DOHH2 (cell line): ENCODE measurements around the gene ESPL1.

Experiments
- EZH2phosphoT487 ChIP-seq: fragments of 200-600 bp; sonication (generic); IDR thresholded peaks from 2 replicates; pipeline ENCODE4 v1.6.1; 2017; ENCODE audit warnings: borderline replicate concordance, mild to moderate bottlenecking, antibody characterized with exemption, low read length, moderate library complexity, mixed read lengths
- TF ChIP-seq, protein P1 (sequence below): fragments of 200-600 bp; sonication (generic); IDR thresholded peaks from one replicate; pipeline ENCODE4 v1.5.1; 2014; ENCODE audit warnings: antibody characterized with exemption, mild to moderate bottlenecking, low read depth, low read length; ENCODE audit not compliant: poor library complexity, severe bottlenecking

DNA sequence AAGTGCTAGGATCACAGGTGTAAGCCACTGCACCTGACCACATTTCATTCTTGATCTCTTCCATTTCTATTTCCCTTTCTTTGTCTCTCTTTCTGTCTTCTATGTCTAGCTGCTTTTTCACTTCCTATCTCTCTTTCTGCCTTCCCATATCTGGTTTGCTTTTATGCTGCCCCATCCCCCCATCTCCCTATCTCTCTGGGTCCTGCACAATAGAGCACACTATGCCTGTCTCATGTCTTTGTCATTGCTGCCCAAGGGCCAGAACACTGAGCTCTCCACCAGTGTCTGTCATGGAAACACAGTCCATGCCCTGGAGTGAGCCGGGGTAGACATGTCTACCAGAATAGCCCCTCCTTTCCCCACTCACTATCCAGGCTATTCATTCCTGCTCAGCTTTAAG is 23.8 kb upstream of the ESPL1 start:
- TF ChIP-seq, protein P1, sequence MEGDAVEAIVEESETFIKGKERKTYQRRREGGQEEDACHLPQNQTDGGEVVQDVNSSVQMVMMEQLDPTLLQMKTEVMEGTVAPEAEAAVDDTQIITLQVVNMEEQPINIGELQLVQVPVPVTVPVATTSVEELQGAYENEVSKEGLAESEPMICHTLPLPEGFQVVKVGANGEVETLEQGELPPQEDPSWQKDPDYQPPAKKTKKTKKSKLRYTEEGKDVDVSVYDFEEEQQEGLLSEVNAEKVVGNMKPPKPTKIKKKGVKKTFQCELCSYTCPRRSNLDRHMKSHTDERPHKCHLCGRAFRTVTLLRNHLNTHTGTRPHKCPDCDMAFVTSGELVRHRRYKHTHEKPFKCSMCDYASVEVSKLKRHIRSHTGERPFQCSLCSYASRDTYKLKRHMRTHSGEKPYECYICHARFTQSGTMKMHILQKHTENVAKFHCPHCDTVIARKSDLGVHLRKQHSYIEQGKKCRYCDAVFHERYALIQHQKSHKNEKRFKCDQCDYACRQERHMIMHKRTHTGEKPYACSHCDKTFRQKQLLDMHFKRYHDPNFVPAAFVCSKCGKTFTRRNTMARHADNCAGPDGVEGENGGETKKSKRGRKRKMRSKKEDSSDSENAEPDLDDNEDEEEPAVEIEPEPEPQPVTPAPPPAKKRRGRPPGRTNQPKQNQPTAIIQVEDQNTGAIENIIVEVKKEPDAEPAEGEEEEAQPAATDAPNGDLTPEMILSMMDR: no peak
- TF ChIP-seq EZH2phosphoT487: no peak
